Astrocyte (in vitro differentiated cells and primary cell): ENCODE measurements around the gene WDR93. TPM values are rescaled to one million over a fixed set of nuclear protein-coding genes. Genes with fewer than 3 reads are reported as not detected.

ENCODE experiments used
- DNase-seq: peaks from one replicate; pipeline ENCODE4 v3.0.0-alpha.2; 2010; ENCODE audit warnings: low read depth
- FAIRE-seq: peaks from 2 replicates; lab custom pipeline; 2011; peaks lifted over from hg19 to GRCh38; lab: Jason Lieb, UNC
- H2AFZ ChIP-seq: 2 replicates; pipeline ENCODE4 v1.6.0; 2012; ENCODE audit warnings: low read depth, low read length, inconsistent platforms
- H3K27ac ChIP-seq: 2 replicates; pipeline ENCODE4 v1.5.1; 2011; ENCODE audit warnings: low read depth, low read length, inconsistent platforms
- H3K27me3 ChIP-seq: 2 replicates; pipeline ENCODE4 v1.6.0; 2011; ENCODE audit warnings: low read length, inconsistent platforms; ENCODE audit not compliant: insufficient read depth
- H3K36me3 ChIP-seq: 2 replicates; pipeline ENCODE4 v1.5.1; 2011; ENCODE audit warnings: low read length, inconsistent platforms; ENCODE audit not compliant: insufficient read depth
- H3K4me1 ChIP-seq: 2 replicates; pipeline ENCODE4 v1.5.1; 2011; ENCODE audit warnings: low read length, inconsistent platforms; ENCODE audit not compliant: insufficient read depth
- H3K4me2 ChIP-seq: 2 replicates; pipeline ENCODE4 v1.6.0; 2012; ENCODE audit warnings: low read length, inconsistent platforms
- H3K4me3 ChIP-seq: 2 replicates; pipeline ENCODE4 v1.5.1; 2011; ENCODE audit warnings: low read depth, mild to moderate bottlenecking, low read length, inconsistent platforms; ENCODE audit not compliant: insufficient read depth
- H3K79me2 ChIP-seq: 2 replicates; pipeline ENCODE4 v1.6.0; 2012; ENCODE audit warnings: mild to moderate bottlenecking, low read length, inconsistent platforms; ENCODE audit not compliant: insufficient read depth
- H3K9ac ChIP-seq: 2 replicates; pipeline ENCODE4 v1.6.0; 2012; ENCODE audit warnings: mild to moderate bottlenecking, low read length, inconsistent platforms
- H3K9me3 ChIP-seq: 2 replicates; pipeline ENCODE4 v1.5.1; 2012; ENCODE audit warnings: low read depth, mild to moderate bottlenecking, low read length, inconsistent platforms; ENCODE audit not compliant: insufficient read depth
- H4K20me1 ChIP-seq: 2 replicates; pipeline ENCODE4 v1.6.0; 2012; ENCODE audit warnings: low read length, inconsistent platforms; ENCODE audit not compliant: insufficient read depth
- H3K27ac Mint-ChIP-seq: one replicate; pipeline ENCODE4 v1.8.0; 2021; ENCODE audit warnings: mild to moderate bottlenecking, mixed read lengths; ENCODE audit not compliant: unreplicated experiment
- H3K27me3 Mint-ChIP-seq: one replicate; pipeline ENCODE4 v1.8.0; 2021; ENCODE audit warnings: low read depth, mixed read lengths; ENCODE audit not compliant: unreplicated experiment
- H3K36me3 Mint-ChIP-seq: one replicate; pipeline ENCODE4 v1.8.0; 2021; ENCODE audit warnings: low read depth, mixed read lengths; ENCODE audit not compliant: unreplicated experiment
- H3K4me1 Mint-ChIP-seq: one replicate; pipeline ENCODE4 v1.8.0; 2021; ENCODE audit warnings: low read depth, mixed read lengths; ENCODE audit not compliant: unreplicated experiment
- H3K4me3 Mint-ChIP-seq: one replicate; pipeline ENCODE4 v1.8.0; 2021; ENCODE audit warnings: mild to moderate bottlenecking, moderate library complexity, mixed read lengths; ENCODE audit not compliant: unreplicated experiment
- H3K9me3 Mint-ChIP-seq: one replicate; pipeline ENCODE4 v1.8.0; 2021; ENCODE audit warnings: mild to moderate bottlenecking, mixed read lengths; ENCODE audit not compliant: unreplicated experiment
- EZH2 ChIP-seq: IDR thresholded peaks from 2 replicates; pipeline ENCODE4 v1.6.1; 2012; ENCODE audit warnings: mild to moderate bottlenecking, low read length, inconsistent platforms; ENCODE audit not compliant: insufficient read depth
- total RNA-seq: library from RNA; stranded (reverse); gene quantifications from 2 replicates; pipeline ENCODE4 v1.2.1, GENCODE V29; 2021
- TF ChIP-seq, protein P1 (sequence below): IDR thresholded peaks from 2 replicates; pipeline ENCODE4 v1.5.1; 2011; ENCODE audit warnings: low read depth, mild to moderate bottlenecking, inconsistent platforms, low read length, moderate library complexity; ENCODE audit not compliant: insufficient read depth

WDR93 gene
- total RNA-seq, 1 donor from 2014 or later = not detected

DNA sequence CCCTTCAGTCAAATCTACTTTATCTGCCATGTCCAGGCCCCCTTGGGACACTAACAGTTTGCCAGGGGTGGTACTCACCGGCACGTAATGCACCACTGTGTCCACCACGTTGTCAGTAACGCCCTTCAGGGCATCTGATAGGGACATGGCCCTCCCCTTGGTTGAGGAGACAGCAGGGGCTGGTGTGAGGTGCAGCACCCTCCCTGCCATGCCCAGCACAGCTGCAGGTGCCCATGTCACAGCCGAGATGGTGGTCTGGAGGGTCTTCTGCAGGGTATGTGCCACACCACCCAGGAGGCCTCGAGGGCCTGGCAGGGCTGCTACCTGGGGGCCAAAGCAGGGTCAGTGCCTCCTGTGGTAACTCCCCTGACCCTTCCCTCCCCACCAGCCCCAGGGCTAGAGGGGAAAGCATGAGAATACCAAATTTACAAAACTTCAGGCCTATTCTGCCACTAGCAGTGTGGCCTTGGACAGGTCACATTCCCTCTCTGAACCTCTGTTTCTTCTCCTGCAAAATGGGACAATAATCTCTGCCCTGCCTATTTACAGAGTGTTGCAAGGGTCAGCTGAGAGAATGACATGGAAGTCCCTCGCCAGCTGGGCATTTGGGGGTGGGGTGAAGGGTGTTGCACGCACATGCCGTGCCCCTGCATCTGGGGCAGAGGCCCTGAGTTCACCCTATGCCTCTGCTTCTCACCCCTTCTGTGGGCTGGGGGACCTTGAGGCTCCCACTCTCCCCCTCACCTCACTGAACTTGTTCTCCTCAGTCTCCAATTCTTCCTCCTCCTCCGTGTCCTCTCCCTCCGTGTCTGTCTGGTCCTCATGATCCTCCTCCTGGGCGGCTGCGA, 23.5 kb upstream of the WDR93 start:
- Histone ChIP-seq H3K27me3 (peaks cover 3% of the 10 kb centered on the region), H3K4me1 (peaks cover 19% of the 10 kb centered on the region), H3K4me2 (no peak overlapping the region), H2AFZ (no peak overlapping the region), H3K27ac (no peak overlapping the region), H3K9me3 (no peaks in the 10 kb centered on the region), H3K79me2 (no peaks in the 10 kb centered on the region), H3K36me3 (no peaks in the 10 kb centered on the region), H4K20me1 (no peaks in the 10 kb centered on the region), H3K4me3 (no peak overlapping the region), H3K9ac (no peak overlapping the region)
- H3K27me3 Mint-ChIP-seq = peaks cover 14% of the 10 kb centered on the region
- no peak overlapping the region for H3K4me3 Mint-ChIP-seq
- TF ChIP-seq, protein P1, sequence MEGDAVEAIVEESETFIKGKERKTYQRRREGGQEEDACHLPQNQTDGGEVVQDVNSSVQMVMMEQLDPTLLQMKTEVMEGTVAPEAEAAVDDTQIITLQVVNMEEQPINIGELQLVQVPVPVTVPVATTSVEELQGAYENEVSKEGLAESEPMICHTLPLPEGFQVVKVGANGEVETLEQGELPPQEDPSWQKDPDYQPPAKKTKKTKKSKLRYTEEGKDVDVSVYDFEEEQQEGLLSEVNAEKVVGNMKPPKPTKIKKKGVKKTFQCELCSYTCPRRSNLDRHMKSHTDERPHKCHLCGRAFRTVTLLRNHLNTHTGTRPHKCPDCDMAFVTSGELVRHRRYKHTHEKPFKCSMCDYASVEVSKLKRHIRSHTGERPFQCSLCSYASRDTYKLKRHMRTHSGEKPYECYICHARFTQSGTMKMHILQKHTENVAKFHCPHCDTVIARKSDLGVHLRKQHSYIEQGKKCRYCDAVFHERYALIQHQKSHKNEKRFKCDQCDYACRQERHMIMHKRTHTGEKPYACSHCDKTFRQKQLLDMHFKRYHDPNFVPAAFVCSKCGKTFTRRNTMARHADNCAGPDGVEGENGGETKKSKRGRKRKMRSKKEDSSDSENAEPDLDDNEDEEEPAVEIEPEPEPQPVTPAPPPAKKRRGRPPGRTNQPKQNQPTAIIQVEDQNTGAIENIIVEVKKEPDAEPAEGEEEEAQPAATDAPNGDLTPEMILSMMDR = no peak
- no peak for TF ChIP-seq EZH2
- no peak for DNase-seq
- H3K9me3 Mint-ChIP-seq = peaks cover 4% of the 10 kb centered on the region
- no peak overlapping the region for H3K27ac Mint-ChIP-seq
- H3K4me1 Mint-ChIP-seq = peaks cover 11% of the 10 kb centered on the region
- H3K36me3 Mint-ChIP-seq = peaks cover 1% of the 10 kb centered on the region
- no peak for FAIRE-seq

- H3K36me3 Mint-ChIP-seq = peaks cover 1% of the 10 kb centered on the region
- Histone ChIP-seq H3K4me1 (peaks cover 15% of the 10 kb centered on the region), H3K9me3 (no peaks in the 10 kb centered on the region), H2AFZ (no peak overlapping the region), H3K79me2 (no peaks in the 10 kb centered on the region), H3K9ac (no peak overlapping the region), H3K4me3 (no peak overlapping the region), H4K20me1 (no peaks in the 10 kb centered on the region), H3K4me2 (no peak overlapping the region), H3K36me3 (no peaks in the 10 kb centered on the region), H3K27me3 (peaks cover 3% of the 10 kb centered on the region), H3K27ac (no peak overlapping the region)
- no peak for FAIRE-seq
- peaks cover 5% of the 10 kb centered on the region for H3K9me3 Mint-ChIP-seq
- peaks cover 9% of the 10 kb centered on the region for H3K4me1 Mint-ChIP-seq
- DNase-seq = no peak
- TF ChIP-seq, protein P1 = no peak
- TF ChIP-seq EZH2 = no peak
- no peak overlapping the region for H3K4me3 Mint-ChIP-seq
- H3K27me3 Mint-ChIP-seq = peaks cover 18% of the 10 kb centered on the region
- H3K27ac Mint-ChIP-seq = no peak overlapping the region
These were observed 23.0 kb upstream of the WDR93 start for GRCh38 chr15:89667706-89667960.

DNA sequence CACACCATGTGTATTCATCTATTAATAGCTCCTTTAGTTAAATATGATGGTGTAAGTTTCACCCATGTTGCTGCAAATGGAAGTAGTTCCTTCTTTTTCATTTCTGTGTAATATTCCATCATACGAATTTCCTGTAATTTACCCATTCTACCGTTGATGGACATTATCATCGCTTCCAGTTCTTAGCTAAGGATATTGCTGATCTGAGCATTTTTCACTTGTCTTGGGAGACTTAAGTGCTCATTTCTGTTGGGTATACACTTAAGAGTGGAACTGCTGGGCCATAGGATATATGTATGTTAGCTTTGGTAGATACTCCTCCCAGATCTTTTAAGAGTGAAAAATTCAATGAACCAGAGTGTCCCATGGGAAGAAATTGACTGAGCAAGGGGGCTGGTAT, 22.4 kb upstream of the WDR93 start:
- H3K9me3 Mint-ChIP-seq = peaks cover 5% of the 10 kb centered on the region
- Histone ChIP-seq H4K20me1 (no peaks in the 10 kb centered on the region), H3K79me2 (no peaks in the 10 kb centered on the region), H3K4me3 (no peak overlapping the region), H3K36me3 (no peaks in the 10 kb centered on the region), H3K27me3 (peaks cover 3% of the 10 kb centered on the region), H3K9ac (no peak overlapping the region), H3K9me3 (no peaks in the 10 kb centered on the region), H3K27ac (no peak overlapping the region), H3K4me1 (peaks cover 10% of the 10 kb centered on the region), H2AFZ (no peak overlapping the region), H3K4me2 (no peak overlapping the region)
- TF ChIP-seq, protein P1 = no peak
- TF ChIP-seq EZH2 = no peak
- DNase-seq = no peak
- peaks cover 7% of the 10 kb centered on the region for H3K4me1 Mint-ChIP-seq
- H3K36me3 Mint-ChIP-seq = peaks cover 1% of the 10 kb centered on the region
- no peak for FAIRE-seq
- H3K4me3 Mint-ChIP-seq = no peak overlapping the region
- no peak overlapping the region for H3K27ac Mint-ChIP-seq
- H3K27me3 Mint-ChIP-seq = peaks cover 21% of the 10 kb centered on the region
